ENCODE measurements around the gene ACBD4. TPM values are rescaled to one million over a fixed set of nuclear protein-coding genes. Genes with fewer than 3 reads are reported as not detected.
"Not testable (repeated sequence)": the region's sequence is repeated elsewhere in the genome, so short reads cannot be mapped to it uniquely, and the experiment has no call there.

The ACBD4 gene
- total RNA-seq, 1 donor from 2014 or later, result 3.0 TPM

DNA sequence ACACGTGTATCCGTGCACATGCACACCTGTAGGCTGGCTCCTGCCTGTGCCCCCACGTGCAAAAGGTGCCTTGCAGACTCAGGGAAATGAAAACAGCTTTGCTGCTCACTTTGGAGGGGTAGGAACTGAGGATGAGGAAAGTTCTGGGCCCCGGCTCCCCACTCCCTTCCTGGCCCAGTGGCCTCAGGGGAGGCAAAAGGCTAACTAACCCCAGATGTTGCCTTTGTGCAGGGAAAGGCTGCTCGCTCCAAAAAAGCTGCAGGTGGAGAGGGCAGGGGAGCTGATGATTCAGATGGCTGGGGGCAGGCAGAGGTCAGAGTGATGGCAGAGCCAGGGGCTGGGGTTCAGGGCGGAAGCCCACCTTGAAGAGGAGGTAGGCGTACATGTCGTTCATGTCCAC lies 15.5 kb upstream of the ACBD4 start:
- no peak for DNase-seq

DNA sequence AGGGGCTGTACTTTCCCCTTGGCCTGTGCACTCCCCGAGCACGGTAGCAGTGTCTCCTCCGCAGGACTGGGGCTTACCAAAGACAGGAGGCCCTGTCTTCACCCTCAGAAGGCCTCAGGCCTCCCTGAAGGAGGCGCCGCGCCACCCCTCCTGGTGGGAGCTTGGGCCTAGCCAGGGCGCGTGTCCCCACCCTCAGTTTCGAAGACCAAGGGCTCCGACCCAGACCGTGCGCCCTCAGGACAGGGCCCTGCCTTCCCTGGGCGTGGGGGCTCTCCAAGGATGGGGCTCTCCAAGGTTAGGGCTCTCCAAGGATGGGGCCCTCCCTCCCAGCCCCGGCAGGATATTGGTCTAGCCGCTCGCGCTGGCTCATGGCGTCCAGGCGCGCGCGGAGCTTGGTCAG lies 14.9 kb upstream of the ACBD4 start:
- no peak for DNase-seq

DNA sequence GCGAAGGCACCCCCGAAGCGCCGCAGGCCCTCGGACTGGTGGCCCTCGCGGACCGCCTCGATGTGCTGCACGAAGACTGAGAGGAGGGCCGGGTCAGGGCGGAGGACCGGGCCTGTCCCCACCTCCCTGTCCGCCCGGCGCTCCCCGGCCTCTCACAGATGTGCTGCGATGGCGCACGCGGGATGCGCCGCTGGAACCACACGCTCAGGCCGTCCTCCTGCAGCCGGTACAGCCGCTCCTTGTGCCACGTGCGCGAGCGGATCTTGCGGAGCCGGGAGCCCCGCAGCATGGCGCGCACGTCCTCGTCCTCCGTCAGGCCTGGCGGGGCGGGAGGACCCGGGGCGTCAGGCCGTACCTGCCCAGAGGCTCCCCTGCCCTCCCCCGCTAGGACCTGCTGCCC lies 14.4 kb upstream of the ACBD4 start:
- DNase-seq, result no peak

DNA sequence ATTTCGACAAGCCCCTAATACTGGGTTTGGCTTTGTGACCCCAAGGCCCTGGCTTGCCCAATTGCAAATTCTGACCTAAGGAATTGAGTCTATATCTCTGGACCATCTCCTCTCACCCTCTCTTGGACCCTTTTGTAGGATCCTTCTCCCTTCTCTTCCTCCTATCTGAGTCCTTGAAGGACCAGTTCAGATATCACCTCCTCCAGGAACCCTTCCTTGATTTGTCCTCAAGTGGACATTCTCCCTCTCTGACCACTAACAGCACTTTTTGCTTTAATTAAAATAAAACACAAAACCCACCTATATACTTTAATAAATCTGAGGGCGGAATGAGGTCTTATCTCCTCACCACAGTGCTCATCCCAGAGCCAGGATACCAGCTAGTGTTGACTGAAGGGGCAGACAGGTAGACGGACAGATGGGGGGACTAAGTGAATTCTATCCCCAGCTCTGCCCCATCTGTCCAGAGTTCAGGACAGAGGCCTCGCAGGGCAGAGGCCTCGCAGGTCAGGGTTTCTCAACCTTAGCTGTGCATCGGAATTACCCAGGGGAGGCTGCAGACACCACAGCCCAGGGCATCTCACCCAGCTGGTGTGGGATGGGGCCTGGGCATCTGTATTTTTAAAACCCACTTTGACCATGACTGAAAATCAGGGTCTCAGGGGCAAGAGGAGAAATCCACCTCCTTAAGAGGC lies 12.3 kb upstream of the ACBD4 start:
- DNase-seq, result no peak

DNA sequence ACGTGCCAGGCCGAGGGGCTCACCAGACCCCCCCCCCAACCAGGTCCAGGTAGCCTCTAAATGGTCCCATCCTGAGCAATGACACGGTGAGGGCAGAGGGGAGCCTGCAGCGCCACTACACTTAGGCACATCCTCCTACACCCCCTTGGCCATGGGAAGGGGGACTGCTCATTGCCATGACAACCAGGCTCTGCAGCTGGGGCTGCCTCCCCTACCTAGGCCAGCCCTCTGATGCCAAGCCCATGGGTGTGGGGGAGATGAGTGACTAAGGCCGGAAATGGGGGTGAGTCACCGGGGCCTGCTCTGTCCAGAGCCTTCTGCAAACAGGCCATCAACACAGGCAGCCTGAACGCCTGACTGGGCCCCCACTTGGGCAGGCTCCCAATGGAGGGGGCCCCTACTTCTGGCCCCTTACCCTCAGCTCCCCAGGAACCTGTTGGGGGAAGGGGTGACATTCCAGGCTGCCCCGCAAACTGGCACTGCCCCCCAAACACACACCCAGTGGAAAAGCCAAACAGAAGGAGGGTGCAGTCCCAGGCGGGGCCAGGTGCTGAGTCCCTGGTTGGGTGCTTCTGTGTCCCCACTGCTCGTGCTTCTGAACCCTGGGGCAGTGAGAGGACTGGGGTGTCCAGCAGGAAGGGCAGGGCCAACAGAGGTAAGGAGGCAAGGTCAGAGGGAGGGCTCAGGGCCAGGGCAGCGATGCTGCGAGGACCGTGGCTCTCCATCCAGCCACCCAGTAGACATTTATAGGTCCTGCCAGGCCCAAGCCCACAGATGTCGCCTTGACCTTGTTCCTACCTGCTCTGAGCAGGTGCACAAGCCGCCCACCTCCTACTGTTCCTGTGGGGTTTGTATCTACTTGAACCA lies 11.3 kb upstream of the ACBD4 start:
- DNase-seq, result no peak

DNA sequence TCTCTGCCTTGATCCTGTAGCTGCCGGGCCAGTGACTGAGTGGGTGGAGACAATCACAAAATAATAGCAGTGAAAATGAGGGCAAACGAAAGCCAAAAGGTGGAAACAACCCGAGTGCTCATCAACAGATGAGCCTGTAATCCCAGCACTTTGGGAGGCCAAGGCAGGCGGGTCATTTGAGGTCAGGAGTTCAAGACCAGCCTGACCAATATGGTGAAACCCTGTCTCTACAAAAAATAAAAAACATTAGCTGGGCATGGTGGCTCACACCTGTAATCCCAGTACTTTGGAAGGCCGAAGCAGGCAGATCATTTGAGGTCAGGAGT lies 10.7 kb upstream of the ACBD4 start:
- DNase-seq, result not testable (repeated sequence)

DNA sequence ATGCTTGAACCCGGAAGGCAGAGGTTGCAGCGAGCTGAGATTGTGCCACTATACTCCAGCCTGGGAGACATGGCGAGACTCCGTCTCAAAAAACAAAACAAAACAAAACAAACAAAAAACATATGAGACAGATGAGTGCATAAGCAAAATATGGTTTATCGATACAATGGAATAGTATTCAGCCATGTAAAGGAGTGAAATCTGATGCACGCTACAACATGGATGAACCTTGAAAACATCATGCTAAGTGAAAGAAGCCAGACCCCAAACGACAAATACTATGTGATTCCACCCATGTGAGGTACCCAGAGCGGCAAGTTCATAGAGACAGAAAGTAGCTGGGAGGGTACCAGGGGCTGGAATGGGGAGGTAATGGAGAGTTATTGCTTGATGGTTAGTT lies 10.0 kb upstream of the ACBD4 start:
- no peak for DNase-seq

DNA sequence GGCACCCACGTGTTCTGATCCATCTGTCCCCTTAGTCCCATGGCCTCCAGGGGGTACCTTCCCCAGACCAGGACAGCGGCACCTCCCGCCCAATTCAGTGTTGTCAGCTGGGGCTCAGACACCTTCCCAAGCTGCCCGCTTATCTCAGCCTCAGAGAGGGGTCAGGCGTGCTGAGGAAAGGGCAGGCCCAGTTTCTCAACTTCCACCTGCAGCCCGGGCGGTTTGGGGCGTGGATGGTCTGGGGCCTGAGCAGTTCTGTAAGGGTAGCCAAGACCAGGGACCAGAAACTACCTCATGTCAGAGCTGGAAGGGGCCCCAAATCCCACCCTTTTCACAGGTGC lies 8.3 kb upstream of the ACBD4 start:
- no peak for DNase-seq

DNA sequence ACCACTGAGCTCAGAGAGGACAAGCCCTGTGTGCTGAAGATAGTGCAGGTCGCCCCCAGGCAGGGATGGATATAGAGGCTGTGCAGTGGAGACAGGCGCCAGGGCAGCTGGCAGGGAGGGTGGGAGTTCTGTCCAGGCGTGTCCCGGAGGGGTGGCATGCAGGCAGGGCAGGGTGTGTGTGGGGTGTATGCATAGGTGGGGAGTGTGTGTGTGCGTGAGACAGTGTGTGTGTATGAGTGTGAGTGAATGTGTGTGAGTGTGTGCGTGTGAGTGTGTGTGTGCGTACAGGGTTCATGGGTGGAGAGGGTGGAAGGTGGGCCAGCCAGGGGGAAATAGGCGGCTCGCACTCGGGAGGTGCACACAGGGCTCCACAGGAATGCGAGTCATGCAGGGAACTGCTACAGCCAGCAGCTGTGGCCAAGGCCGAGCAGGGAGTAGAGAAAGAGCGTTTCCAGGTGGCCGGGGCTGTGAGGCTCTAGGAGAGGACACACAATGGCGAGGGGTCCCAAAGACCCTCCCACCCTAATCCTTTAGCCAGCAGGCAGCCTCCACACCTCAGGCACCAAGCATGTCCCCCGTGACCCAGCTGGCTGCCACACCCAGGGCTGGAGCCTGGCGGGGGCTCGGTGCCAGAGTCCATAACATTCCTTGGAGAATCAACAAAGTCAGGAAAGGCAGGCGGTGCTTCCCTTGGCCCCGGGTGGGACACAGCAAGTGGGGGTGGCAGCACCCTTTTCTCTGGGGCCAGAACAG lies 7.8 kb upstream of the ACBD4 start:
- DNase-seq, result no peak

DNA sequence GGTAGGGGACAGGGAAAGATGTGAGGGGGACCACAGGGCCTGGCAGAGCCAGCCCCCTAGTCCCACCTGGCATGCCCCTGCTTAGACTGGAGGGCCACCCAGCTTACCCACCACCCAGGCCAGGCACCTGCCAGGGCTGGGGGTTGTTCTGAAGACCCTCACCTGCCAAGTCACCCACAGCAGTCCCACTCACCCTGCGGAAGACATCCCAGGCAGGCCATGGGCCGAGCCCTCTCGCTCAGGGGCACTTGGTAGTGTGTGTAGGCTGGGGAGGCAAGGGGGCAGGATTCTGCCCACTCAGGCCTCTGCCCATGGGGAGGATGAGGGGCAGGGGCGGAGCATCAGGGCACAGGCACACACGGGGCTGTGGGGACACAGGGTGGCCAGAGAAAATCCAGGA lies 7.2 kb upstream of the ACBD4 start:
- no peak for DNase-seq

DNA sequence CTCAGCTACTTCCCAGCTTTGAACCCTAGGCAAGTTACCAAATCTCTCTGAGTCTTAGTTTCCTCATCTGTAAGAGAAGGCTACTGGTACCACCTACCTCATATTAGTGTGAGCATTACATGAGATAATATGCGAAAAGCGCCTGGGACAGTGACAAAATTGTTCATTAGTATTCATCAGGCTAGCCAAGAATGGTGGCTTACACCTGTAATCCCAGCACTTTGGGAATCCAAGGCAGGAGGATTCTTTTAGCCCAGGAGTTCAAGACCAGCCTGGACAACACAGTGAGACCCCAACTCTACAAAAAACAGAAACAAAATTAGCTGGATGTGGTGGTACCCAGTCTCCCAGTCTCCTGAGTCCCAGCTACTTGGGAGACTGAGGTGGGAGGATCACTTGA lies 6.5 kb upstream of the ACBD4 start:
- DNase-seq, result no peak

DNA sequence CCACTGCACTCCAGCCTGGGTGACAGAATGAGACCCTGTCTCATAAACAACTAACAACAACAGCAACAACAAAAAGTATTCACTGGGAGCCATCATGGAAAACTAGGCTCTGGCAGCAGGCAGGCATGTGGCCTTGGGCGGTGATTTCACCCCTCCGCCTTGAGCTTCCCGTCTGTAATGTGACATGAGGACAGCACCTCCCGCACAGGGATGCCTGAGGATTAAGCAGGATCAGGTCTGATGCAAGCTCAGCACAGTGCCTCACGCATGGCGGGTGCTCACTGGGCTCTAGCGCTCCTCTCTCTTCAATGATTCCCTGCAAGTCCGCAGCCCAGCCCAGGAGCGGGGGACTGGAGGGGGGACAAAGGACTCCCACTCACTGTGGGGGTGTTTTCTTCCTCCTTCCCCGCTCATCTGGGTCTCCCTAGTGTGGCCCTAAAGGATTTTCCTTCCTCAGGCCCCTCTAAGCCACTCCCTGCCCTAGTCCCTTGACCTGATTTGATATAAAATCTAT lies 6.0 kb upstream of the ACBD4 start:
- DNase-seq, result no peak

DNA sequence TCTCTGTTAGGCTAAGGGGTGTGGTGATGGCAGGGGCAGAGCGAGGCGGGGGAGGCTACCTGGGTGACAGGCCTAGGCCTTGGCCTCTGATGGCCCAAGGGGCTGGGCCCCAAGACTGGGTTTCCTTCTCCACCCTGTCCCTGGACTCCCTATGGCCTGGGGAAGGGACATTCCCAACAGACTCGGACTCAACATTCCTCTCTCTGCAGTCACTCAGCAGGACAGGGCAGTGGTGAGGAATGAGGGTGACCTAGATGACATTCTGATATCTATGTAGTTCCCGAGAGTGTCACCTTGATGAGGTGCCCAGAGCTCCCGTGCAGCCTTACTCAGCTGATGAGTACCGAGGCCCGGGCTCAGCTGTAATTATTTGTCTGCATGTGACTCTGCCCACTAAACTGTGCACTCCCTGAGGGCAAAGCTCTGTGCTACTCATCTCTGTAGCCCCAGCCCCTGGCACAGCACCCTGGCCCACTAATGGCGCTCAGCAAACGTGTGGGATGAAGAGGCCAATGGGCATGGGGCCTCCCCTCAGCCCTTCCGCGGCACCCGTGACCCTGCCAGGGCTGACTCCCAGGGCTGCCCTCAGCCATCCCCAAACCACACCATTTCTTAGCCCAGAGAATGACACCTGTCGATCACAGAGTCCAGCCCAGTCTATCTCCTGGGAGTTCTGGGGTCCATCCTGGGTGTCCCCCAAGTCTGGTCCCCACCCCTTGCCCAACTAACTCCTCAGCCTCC lies 5.4 kb upstream of the ACBD4 start:
- no peak for DNase-seq

DNA sequence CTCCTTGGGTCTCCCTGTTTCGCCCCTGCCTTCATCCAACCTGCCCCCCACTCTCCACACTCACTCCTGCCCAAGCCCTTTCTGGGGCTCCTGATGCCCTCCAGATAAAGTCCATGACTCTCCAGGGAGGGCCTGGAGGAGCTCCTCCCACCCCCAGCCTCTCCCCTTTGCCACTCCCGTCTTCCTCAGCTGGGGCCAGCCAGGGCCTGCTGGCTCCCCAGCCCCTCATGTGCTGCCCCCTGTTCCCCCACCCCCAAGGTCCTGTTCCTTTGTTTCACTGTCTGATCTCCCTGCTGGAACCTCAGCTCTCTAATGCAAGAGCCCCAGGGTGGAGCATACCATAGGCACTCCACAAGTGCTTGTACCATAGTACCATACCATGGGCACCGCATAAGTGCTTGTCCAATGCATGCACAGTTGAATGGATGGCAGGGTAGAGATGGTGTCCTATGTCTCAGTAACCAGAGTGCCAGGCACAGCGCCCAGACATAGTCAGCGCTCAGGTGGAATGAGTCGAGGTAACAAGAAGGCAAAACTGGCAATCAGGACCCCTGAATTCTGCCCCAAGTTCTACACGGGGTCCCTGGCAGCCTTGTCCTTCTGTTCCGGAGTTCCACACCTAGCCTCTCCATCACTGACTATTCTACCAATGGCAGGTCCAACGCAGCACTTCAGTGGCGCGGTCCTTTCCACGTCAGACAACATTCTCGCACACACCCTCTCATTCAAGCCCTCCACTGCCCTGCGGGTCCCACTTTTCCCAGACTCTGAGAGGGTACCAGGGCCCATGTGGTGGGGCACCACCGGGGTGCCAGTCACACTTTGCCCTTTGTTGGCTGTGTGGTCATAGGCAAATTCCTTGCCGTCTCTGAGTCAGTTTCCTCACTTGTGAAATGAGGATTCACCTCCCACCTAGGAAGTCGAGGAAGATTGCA lies 4.5 kb upstream of the ACBD4 start:
- DNase-seq, result no peak

DNA sequence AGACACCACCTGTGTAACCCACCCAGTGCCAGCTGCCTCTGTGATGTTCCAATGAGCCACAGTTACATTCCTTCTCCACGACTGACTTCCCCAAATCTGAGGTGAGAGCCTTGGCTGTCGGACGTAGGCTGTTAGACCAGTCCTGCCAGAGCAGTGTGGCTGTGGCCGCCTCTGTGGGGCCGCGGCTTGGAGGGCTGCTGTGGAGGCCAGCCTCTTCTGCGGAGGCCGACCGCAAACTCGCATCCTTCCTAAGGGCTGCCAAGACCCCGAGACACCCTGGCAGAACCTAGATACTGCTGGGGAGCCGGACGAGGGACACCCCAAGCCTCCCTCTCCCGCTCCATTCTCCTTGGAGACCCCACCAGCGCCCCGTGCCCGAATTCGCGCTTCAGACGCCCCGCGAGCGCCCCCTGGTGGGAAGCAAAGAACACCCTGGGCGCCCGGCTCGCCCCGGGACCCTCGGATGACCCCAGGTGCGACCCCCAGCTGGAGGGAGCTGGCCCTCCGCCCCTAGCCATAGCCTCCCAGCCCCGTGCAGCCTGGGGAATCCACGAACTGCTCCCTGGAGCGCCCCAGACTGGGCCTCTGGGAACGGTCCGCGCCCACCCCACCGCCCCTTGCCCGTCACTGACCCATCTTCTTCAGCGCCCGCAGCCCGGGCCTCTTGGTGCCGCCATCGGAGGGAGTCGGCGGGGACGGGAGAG lies 3.7 kb upstream of the ACBD4 start:
- no peak for DNase-seq

DNA sequence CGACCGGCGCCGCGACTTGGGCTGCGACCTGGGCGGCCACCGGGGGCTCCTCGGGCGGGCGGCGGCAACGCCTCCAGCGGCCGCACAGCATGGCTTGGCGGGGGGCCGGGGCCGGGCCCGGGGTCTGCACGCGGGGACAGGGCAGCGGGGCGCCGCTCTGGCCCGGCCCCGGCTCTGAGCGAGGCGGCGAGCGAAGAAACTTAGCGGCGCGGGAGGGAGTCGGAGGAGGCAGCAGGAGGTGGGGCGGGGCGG lies 3.2 kb upstream of the ACBD4 start, which contains the start of gene PLCD3:
Gene PLCD3 (minus strand): TSS at position 196 of the 252 bp plus-strand sequence. CDS start 105 bp downstream, at position 91.
- no peak for DNase-seq

DNA sequence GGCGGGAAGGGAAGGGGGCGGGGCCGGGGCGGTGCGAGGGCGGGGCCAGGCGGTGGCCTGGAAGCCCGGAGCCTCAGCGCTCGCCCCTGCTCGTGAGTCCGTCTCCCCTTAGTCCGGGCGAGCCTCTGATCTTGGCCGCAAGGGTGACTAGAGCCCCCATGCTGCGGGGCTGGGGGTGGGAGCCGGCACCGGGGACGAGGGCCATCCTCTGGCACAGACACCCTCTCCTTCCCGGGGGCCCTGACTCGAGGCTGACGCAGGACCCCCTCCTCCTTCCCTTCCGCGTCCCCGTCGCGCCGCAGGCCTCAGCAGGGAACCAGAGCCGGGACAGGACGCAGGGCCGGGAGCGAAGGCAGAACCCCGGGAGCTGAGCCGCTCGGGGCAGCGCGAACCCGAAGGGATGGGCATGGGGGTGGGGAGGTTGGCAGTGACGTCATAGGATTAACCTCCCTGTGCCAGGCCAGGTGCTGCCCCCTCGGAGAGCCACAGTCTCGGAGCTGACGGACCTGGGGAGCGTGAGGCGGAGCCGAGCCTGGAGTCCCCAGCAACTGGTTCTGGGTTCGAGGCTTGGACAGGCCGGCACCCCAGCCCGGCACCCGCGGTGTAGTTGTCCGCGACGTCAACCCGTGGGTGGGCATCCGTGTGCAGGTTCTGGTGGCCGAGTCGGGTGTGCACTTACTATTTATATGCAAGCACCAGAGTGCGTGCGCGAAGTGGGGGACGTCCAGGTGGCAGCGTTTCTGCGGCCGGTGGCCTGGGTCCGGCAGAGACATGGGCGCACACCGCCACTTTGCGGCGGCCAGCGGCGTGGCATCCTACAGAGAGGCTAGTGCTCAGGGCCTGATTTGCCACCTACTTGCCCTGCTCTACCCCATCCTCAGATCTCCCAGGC lies 2.7 kb upstream of the ACBD4 start:
- DNase-seq, result peak; percentile 77

DNA sequence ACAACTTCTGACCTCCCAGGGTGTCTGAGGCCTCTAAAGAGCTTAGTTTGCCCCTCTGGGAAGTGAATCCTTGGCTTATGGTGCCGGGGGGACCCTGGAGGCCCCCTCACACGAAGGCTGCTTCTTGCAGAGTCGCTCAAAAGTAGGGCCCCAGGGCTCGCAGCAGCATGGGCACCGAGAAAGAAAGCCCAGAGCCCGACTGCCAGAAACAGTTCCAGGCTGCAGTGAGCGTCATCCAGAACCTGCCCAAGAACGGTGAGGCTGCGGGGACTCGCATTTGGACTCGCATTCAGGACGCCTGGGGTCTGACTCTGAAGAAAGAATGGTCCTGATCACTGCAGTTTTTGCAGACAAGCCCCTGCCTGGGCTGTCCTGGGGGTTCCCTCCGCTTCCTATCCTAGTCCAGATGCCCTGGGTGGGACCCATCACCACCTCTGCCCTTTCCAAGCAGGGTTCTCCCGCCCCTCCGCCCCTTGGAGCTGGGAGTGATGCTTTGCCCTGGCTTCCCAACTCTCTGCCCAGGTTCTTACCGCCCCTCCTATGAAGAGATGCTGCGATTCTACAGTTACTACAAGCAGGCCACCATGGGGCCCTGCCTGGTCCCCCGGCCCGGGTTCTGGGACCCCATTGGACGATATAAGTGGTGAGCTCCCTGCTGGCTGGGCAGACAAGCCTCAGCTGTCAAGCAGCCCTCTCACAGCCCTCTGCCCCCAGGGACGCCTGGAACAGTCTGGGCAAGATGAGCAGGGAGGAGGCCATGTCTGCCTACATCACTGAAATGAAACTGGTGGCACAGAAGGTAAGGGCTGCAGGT lies 698 bp downstream of the ACBD4 start:
- DNase-seq, result no peak
